Transverse colon (tissue), 4 donors: ENCODE results near the gene GLI3.

Experiments used
- CTCF ChIP-seq, 5 experiments: fragments of 200-600 bp in 3 of 5; fragments of 450-650 bp in 2 of 5; sonication (generic) in 3 of 5; IDR thresholded peaks; 1 replicate in 2 of 5; 2 replicates in 3 of 5; pipeline ENCODE4 v1.5.1; 2016 to 2017; ENCODE audit warnings: antibody characterized with exemption in 5 of 5, inconsistent platforms in 3 of 5, mild to moderate bottlenecking in 2 of 5, moderate library complexity in 1 of 5
- EP300 ChIP-seq: sonication (generic); formaldehyde crosslinking; IDR thresholded peaks from one replicate; pipeline ENCODE4 v1.6.1; 2017; ENCODE audit warnings: antibody characterized with exemption, low read depth
- POLR2A ChIP-seq: fragments of 450-650 bp; IDR thresholded peaks from one replicate; pipeline ENCODE4 v1.6.1; 2016; ENCODE audit warnings: antibody characterized with exemption, mild to moderate bottlenecking, moderate library complexity
- POLR2AphosphoS5 ChIP-seq, 3 donors: sonication (generic); formaldehyde crosslinking; IDR thresholded peaks; one replicate each; pipeline ENCODE4 v1.6.1; 2016; ENCODE audit warnings: antibody characterized with exemption in 3 of 3

- no peak for TF ChIP-seq CTCF (IDR thresholded peaks at IDR 0.05)
- TF ChIP-seq EP300, result no peak
- TF ChIP-seq POLR2A, result no peak
- TF ChIP-seq POLR2AphosphoS5 (IDR thresholded peaks at IDR 0.05), result no peak
Measured at GRCh38 chr7:41933427-41933826, 303.6 kb downstream of the GLI3 start.
